Hepatic stellate cell (primary cell): ENCODE measurements around the gene CHSY3.

Experiments used
- DNase-seq: peaks from one replicate; pipeline ENCODE4 v3.0.0; 2011; ENCODE audit warnings: low spot score

Gene CHSY3

GRCh38 chr5:130024006-130024405 is 119.7 kb downstream of the CHSY3 start:
- DNase-seq, result no peak

GRCh38 chr5:130025511-130025910 is 121.2 kb downstream of the CHSY3 start:
- no peak for DNase-seq

GRCh38 chr5:130032807-130033206 is 128.5 kb downstream of the CHSY3 start:
- DNase-seq, result no peak

GRCh38 chr5:130034566-130035210 is 130.4 kb downstream of the CHSY3 start:
- DNase-seq, result no peak

- no peak for DNase-seq
These were observed 131.1 kb downstream of the CHSY3 start for GRCh38 chr5:130035388-130035787.

- DNase-seq, result no peak
These were observed 133.6 kb downstream of the CHSY3 start for GRCh38 chr5:130037905-130038304.

- DNase-seq, result no peak
These were observed 139.6 kb downstream of the CHSY3 start for GRCh38 chr5:130043834-130044233.

GRCh38 chr5:130045334-130045733 is 141.1 kb downstream of the CHSY3 start:
- DNase-seq, result no peak

- DNase-seq, result no peak
These were observed 146.3 kb downstream of the CHSY3 start for GRCh38 chr5:130050585-130050984.

GRCh38 chr5:130052752-130053151 is 148.5 kb downstream of the CHSY3 start:
- DNase-seq, result no peak

GRCh38 chr5:130055572-130055971 is 151.3 kb downstream of the CHSY3 start:
- DNase-seq, result no peak

- no peak for DNase-seq
These were observed 157.5 kb downstream of the CHSY3 start for GRCh38 chr5:130061746-130062145.

GRCh38 chr5:130063603-130064002 is 159.3 kb downstream of the CHSY3 start:
- no peak for DNase-seq

- DNase-seq, result no peak
These were observed 160.2 kb downstream of the CHSY3 start for GRCh38 chr5:130064484-130064883.

GRCh38 chr5:130065617-130066016 is 161.4 kb downstream of the CHSY3 start:
- DNase-seq, result no peak

- no peak for DNase-seq
These were observed 162.4 kb downstream of the CHSY3 start for GRCh38 chr5:130066644-130067043.

GRCh38 chr5:130067364-130067763 is 163.1 kb downstream of the CHSY3 start:
- no peak for DNase-seq

GRCh38 chr5:130068101-130068500 is 163.8 kb downstream of the CHSY3 start:
- no peak for DNase-seq

GRCh38 chr5:130068988-130069387 is 164.7 kb downstream of the CHSY3 start:
- no peak for DNase-seq

GRCh38 chr5:130074820-130075219 is 170.6 kb downstream of the CHSY3 start:
- no peak for DNase-seq

- DNase-seq, result no peak
These were observed 172.7 kb downstream of the CHSY3 start for GRCh38 chr5:130077007-130077406.

- DNase-seq, result no peak
These were observed 174.4 kb downstream of the CHSY3 start for GRCh38 chr5:130078661-130079060.

GRCh38 chr5:130090569-130091270 is 186.5 kb downstream of the CHSY3 start:
- DNase-seq, result no peak

- DNase-seq, result no peak
These were observed 188.7 kb downstream of the CHSY3 start for GRCh38 chr5:130092991-130093390.
